GM10266 (cell line): ENCODE data around the gene EPB41L4A.
"Not testable (repeated sequence)": the region's sequence is repeated elsewhere in the genome, so short reads cannot be mapped to it uniquely, and the experiment has no call there.

Source experiments
- DNase-seq: peaks from one replicate; pipeline ENCODE4 v3.0.0; 2012; ENCODE audit errors: extremely low spot score
- TF ChIP-seq, protein P1 (sequence below): IDR thresholded peaks from 2 replicates; pipeline ENCODE4 v1.5.1; 2012; ENCODE audit warnings: mild to moderate bottlenecking, low read depth; ENCODE audit not compliant: control insufficient read depth, insufficient read depth; ENCODE audit errors: missing control alignments

The EPB41L4A gene

DNA sequence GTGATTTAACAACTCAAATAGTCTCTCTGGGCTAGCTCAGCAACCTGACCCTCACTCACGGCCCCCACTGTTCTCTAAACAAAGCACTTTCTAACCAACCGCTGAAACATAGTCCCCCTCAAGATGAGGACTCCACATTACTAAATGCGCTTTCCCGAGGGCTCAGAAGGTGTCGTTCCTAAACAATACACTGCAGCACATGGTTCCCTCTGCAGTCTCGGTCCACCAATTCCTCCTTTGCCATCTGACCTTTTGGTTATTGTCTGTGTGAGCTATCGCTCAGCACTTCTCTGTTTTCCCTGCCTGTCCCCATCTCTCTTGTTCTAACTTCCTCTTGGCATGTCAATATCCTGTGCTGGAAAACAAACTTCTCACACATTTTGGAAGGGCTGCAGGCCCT, 7.2 kb downstream of the EPB41L4A start:
- DNase-seq, result no peak

DNA sequence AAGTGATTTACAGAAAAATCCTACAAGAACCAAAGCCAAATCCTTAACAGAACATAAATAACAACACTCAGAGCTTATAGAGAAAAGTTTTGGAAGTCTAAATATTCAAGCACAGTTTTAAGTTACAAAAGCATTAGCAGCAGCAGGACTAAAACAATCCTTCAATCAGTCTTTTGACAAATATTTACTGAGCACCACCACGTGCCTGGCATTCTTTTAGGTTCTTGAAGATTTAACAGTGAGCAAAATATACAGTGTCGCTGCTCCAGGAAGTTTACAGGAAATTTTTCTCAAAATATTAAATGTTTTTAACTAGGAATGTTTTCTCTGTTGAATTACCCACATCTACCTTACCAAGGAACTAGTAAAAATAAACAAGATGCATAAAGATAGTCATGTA, 11.4 kb downstream of the EPB41L4A start:
- TF ChIP-seq, protein P1, sequence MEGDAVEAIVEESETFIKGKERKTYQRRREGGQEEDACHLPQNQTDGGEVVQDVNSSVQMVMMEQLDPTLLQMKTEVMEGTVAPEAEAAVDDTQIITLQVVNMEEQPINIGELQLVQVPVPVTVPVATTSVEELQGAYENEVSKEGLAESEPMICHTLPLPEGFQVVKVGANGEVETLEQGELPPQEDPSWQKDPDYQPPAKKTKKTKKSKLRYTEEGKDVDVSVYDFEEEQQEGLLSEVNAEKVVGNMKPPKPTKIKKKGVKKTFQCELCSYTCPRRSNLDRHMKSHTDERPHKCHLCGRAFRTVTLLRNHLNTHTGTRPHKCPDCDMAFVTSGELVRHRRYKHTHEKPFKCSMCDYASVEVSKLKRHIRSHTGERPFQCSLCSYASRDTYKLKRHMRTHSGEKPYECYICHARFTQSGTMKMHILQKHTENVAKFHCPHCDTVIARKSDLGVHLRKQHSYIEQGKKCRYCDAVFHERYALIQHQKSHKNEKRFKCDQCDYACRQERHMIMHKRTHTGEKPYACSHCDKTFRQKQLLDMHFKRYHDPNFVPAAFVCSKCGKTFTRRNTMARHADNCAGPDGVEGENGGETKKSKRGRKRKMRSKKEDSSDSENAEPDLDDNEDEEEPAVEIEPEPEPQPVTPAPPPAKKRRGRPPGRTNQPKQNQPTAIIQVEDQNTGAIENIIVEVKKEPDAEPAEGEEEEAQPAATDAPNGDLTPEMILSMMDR, result no peak
- no peak for DNase-seq

More for the DNA sequence above, 7.2 kb downstream of the EPB41L4A start:
- TF ChIP-seq, protein P1, result no peak

DNA sequence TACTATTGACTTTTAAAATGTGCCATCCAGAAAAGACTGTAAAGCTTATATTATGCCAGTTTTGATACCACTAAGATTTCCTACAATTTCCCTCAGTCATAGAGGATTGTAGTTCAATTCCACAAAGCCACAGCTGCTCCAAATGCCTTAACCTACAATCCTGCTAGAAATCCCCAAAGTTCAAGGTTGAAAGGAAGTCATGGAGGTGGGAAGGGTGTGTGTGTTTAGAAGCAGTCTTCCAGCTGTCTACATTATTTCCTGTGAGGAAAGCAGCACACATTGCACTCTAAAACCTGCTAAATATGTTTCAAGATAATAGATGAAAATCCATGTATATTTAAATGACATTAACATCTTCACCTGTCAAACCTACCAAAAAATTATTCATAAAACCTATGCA, 11.8 kb downstream of the EPB41L4A start:
- no peak for DNase-seq
- TF ChIP-seq, protein P1, result no peak

GRCh38 chr5:112403069-112403468, 16.0 kb downstream of the EPB41L4A start:
- no peak for DNase-seq
- TF ChIP-seq, protein P1, result no peak

DNA sequence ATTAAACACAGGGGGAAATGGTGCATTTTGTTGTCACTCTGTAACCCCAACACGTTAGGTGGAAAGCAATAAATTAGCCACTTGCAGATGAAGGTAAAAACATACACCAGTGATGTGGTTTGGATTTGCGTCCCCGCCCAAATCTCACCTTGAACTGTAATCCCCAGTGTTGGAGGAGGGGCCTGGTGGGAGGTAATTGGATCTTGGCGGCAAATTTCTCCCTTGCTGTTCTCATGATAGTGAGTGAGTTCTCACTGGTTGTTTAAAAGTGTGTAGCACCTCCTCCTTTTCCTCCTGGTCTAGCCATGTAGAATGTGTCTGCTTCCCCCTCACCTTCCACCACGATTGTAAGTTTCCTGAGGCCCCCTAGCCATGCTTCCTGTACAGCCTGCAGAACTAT, 17.2 kb downstream of the EPB41L4A start:
- TF ChIP-seq, protein P1, result no peak
- DNase-seq, result no peak

GRCh38 chr5:112397690-112398089, 21.4 kb downstream of the EPB41L4A start:
- no peak for DNase-seq
- TF ChIP-seq, protein P1, result no peak

GRCh38 chr5:112396430-112396829, 22.6 kb downstream of the EPB41L4A start:
- TF ChIP-seq, protein P1, result no peak
- DNase-seq, result no peak

DNA sequence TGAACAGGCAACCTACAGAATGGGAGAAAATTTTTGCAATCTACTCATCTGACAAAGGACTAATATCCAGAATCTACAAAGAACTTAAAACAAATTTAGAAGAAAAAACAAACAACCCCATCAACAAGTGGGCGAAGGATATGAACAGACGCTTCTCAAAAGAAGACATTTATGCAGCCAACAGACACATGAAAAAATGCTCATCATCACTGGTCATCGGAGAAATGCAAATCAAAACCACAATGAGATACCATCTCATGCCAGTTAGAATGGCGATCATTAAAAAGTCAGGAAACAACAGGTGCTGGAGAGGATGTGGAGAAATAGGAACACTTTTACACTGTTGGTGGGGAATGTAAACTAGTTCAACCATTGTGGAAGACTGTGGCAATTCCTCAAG, 23.8 kb downstream of the EPB41L4A start:
- DNase-seq, result not testable (repeated sequence)
